ENCODE results near the gene YPEL4.
A peak's percentile ranks its signal among the peaks of the same experiment; 100 is the strongest.
"Not testable (repeated sequence)": the region's sequence is repeated elsewhere in the genome, so short reads cannot be mapped to it uniquely, and the experiment has no call there.

The YPEL4 gene

GRCh38 chr11:57649826-57650738 is at the start of gene YPEL4:
Gene YPEL4, minus strand, starts transcription at chr11:57649912. Its CDS starts 2,805 bp downstream, at chr11:57647107.
- DNase-seq = peak; percentile 64

- DNase-seq = no peak
Measured at GRCh38 chr11:57698843-57699365, 49.2 kb upstream of the YPEL4 start.

GRCh38 chr11:57690474-57690873 is 40.8 kb upstream of the YPEL4 start:
- not testable (repeated sequence) for DNase-seq

- no peak for DNase-seq
Measured at GRCh38 chr11:57681168-57681567, 31.5 kb upstream of the YPEL4 start.

GRCh38 chr11:57680552-57680874 is 30.8 kb upstream of the YPEL4 start:
- DNase-seq = no peak

- DNase-seq = no peak
Measured at GRCh38 chr11:57679396-57679795, 29.7 kb upstream of the YPEL4 start.

- DNase-seq = no peak
Measured at GRCh38 chr11:57675176-57675941, 25.6 kb upstream of the YPEL4 start.

- DNase-seq = no peak
Measured at GRCh38 chr11:57674251-57674650, 24.5 kb upstream of the YPEL4 start.

- DNase-seq = no peak
Measured at GRCh38 chr11:57668434-57668782, 18.7 kb upstream of the YPEL4 start.

GRCh38 chr11:57667736-57668433 is 18.2 kb upstream of the YPEL4 start, which contains the start of gene ZDHHC5:
Gene ZDHHC5, plus strand, starts transcription at chr11:57668114. Its CDS starts 4,977 bp downstream, at chr11:57673091.
- DNase-seq = peak; percentile 98

GRCh38 chr11:57667117-57667735 is 17.5 kb upstream of the YPEL4 start:
- DNase-seq = peak; percentile 95

- no peak for DNase-seq
Measured at GRCh38 chr11:57663975-57664374, 14.3 kb upstream of the YPEL4 start.

- DNase-seq = no peak
Measured at GRCh38 chr11:57662893-57663292, 13.2 kb upstream of the YPEL4 start.

GRCh38 chr11:57659669-57660068 is 10.0 kb upstream of the YPEL4 start:
- no peak for DNase-seq

- no peak for DNase-seq
Measured at GRCh38 chr11:57658023-57658361, 8.3 kb upstream of the YPEL4 start.

GRCh38 chr11:57657194-57658022 is 7.7 kb upstream of the YPEL4 start, which contains the start of gene CLP1:
Gene CLP1, plus strand, starts transcription at chr11:57657762. Its CDS starts 1,715 bp downstream, at chr11:57659477.
- peak; percentile 96 for DNase-seq

GRCh38 chr11:57656885-57657193 is 7.1 kb upstream of the YPEL4 start:
- no peak for DNase-seq

- DNase-seq = no peak
Measured at GRCh38 chr11:57653163-57653562, 3.5 kb upstream of the YPEL4 start.

GRCh38 chr11:57652662-57653061 is 3.0 kb upstream of the YPEL4 start:
- DNase-seq = no peak

- not testable (repeated sequence) for DNase-seq
Measured at GRCh38 chr11:57652230-57652629, 2.5 kb upstream of the YPEL4 start.

- no peak for DNase-seq
Measured at GRCh38 chr11:57651408-57651807, 1.7 kb upstream of the YPEL4 start.

GRCh38 chr11:57650739-57651090 is 1.0 kb upstream of the YPEL4 start:
- DNase-seq = no peak

Measured in T1000 (cell line).